Measurements from ENCODE around the gene RNASE9.

GRCh38 chr14:20551606-20552005 is 9.2 kb downstream of the RNASE9 start:
- TF ChIP-seq CTCF (IDR thresholded peaks at IDR 0.05) (no peak), POLR2A (IDR thresholded peaks at IDR 0.05) (no peak)

Measured in body of pancreas (tissue), 4 donors.